Immature natural killer cell (primary cell): ENCODE data around the gene CALML6. TPM values are rescaled to one million over a fixed set of nuclear protein-coding genes. Genes with fewer than 3 reads are reported as not detected.

Source experiments
- DNase-seq, 3 donors: peaks; one replicate each; pipeline ENCODE4 v3.0.0; 2022; ENCODE audit warnings: mixed read lengths in 1 of 3
- H3K27ac Mint-ChIP-seq, 6 donors: one replicate each; pipeline ENCODE4 v1.8.0; 2020; ENCODE audit warnings: mixed read lengths in 6 of 6, mild to moderate bottlenecking in 5 of 6, inconsistent platforms in 4 of 6, moderate library complexity in 3 of 6
- H3K27me3 Mint-ChIP-seq, 3 donors: one replicate each; pipeline ENCODE4 v1.8.0; 2020 to 2021; ENCODE audit warnings: low read depth in 3 of 3, mild to moderate bottlenecking in 3 of 3, mixed read lengths in 3 of 3, moderate library complexity in 3 of 3, inconsistent platforms in 1 of 3
- H3K36me3 Mint-ChIP-seq, 3 donors: one replicate each; pipeline ENCODE4 v1.8.0; 2020; ENCODE audit warnings: mixed read lengths in 3 of 3, inconsistent platforms in 2 of 3, mild to moderate bottlenecking in 2 of 3
- H3K4me1 Mint-ChIP-seq, 2 donors: one replicate each; pipeline ENCODE4 v1.8.0; 2020; ENCODE audit warnings: inconsistent platforms in 2 of 2, mild to moderate bottlenecking in 2 of 2, mixed read lengths in 2 of 2, moderate library complexity in 1 of 2
- H3K4me3 Mint-ChIP-seq, 5 donors: one replicate each; pipeline ENCODE4 v1.8.0; 2020; ENCODE audit warnings: mild to moderate bottlenecking in 5 of 5, mixed read lengths in 5 of 5, inconsistent platforms in 3 of 5, moderate library complexity in 3 of 5
- H3K9me3 Mint-ChIP-seq, 6 donors: one replicate each; pipeline ENCODE4 v1.8.0; 2020; ENCODE audit warnings: mild to moderate bottlenecking in 6 of 6, mixed read lengths in 6 of 6, inconsistent platforms in 4 of 6, moderate library complexity in 3 of 6
- polyA plus RNA-seq, 3 donors: library from polyadenylated mRNA; unstranded; fragments of 300-500 nt; fragmentation: Illumina TruSeq; gene quantifications; one replicate each; pipeline ENCODE4 v1.2.3, GENCODE V29; 2021

Gene CALML6
- polyA plus RNA-seq, 3 donors from 2014 or later: not detected

DNA sequence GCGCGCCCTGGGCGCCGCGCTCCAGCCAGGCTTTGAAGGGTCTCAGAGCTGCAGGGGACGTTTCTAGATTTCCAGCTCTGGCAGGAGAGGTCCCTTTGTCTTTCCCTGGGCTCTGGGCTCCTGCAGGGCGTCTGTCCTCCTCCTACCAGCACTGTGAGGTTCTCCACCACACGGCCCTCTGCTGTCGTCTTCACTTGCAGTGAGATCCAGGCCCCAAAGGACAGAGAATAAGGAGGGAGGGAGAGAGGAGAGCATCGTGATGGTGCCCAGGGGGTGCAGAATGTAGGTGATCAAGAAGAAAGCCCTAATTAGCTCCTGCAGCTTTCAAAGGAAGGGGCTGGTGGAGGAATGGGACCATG lies 20.0 kb upstream of the CALML6 start:
- Mint-ChIP-seq H3K4me1 (peaks cover 21 to 30% of the 10 kb centered on the region in 2 donors), H3K27ac (no peak overlapping the region), H3K4me3 (peak overlapping the region in 1 of 5 donors; percentile 15), H3K36me3 (no peaks in the 10 kb centered on the region), H3K27me3 (peaks cover 9 to 13% (median 10%) of the 10 kb centered on the region in 3 donors), H3K9me3 (no peaks in the 10 kb centered on the region)
- no peak for DNase-seq

DNA sequence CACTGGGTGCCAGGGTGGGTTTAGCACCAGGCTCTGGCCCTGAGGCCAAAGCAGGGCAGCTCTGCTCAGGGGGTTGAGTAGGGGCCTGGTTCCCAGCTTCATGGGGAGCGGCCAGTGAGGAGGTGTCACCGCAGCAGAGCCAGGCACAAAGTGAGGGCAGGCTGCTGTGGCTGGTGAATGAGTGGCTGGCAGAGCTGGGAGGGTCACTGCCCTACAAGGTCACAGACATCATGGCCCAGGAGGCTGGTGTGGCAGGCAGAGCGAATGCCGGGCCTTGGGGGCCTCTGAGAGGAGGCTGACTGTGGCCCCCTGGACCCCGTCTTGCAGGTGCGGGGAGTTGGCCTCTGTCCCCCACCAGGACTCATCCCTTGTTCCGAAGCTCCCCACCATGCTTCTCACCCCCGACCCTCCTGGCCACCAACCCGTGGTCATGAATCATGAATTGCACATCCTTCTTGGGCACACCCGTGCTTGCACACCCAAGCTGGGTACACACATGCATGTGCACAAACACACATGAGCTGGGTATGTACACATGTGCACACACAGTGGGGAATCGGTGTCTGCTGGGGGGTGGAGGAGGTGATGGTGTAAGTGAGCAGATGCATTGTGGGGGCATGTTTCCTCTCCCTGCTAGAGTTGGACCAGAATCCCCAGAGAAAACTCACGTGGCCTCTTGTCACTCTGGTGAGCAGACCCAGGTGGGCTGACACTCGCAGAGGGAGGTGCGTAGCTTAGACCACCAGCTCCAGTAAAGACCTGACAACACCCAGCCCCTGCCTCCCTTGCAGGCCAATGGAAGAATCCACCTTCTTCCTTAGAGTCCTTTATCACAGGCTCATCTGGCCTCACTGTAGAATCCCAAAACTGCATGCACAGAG lies 19.4 kb upstream of the CALML6 start:
- no peaks in the 10 kb centered on the region for H3K36me3 Mint-ChIP-seq
- no peaks in the 10 kb centered on the region for H3K9me3 Mint-ChIP-seq
- no peak overlapping the region for H3K27ac Mint-ChIP-seq
- peaks cover 9 to 12% (median 9%) of the 10 kb centered on the region in 3 donors for H3K27me3 Mint-ChIP-seq
- DNase-seq: no peak
- peaks cover 21 to 30% of the 10 kb centered on the region in 2 donors for H3K4me1 Mint-ChIP-seq
- H3K4me3 Mint-ChIP-seq: peak overlapping the region in 2 of 5 donors; percentile 21 to 46

DNA sequence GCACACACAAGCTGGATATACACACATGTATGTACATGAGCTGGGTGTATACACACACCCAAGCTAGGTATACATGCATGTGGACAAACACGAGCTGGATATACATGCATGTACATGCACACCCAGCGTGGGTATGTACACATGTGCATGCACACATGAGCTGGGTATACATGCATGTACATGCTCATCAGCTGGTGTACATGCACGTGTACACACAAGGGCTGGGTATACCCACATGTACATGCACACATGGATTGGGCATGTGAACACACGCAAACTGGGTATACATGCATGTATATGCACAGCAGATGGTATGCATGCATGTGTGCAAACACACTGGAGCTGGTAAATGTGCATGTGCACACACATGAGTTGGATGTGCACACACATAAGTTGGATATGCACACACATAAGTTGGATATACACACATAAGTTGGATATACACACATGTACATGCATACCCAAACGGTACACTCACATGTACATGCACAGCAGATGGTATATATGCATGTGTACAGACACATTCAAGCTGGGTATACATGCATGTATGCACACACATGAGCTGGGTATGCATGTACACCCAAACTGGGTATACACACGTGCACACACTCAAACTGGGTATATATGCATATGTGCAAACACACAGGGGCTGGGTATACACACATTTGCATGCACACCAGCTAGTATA lies 16.7 kb upstream of the CALML6 start:
- Mint-ChIP-seq H3K9me3 (no peaks in the 10 kb centered on the region), H3K27ac (no peak overlapping the region), H3K4me1 (peaks cover 12 to 16% of the 10 kb centered on the region in 2 donors), H3K27me3 (peaks cover 2 to 11% (median 10%) of the 10 kb centered on the region in 3 donors), H3K36me3 (no peaks in the 10 kb centered on the region), H3K4me3 (no peak overlapping the region)
- DNase-seq: no peak

DNA sequence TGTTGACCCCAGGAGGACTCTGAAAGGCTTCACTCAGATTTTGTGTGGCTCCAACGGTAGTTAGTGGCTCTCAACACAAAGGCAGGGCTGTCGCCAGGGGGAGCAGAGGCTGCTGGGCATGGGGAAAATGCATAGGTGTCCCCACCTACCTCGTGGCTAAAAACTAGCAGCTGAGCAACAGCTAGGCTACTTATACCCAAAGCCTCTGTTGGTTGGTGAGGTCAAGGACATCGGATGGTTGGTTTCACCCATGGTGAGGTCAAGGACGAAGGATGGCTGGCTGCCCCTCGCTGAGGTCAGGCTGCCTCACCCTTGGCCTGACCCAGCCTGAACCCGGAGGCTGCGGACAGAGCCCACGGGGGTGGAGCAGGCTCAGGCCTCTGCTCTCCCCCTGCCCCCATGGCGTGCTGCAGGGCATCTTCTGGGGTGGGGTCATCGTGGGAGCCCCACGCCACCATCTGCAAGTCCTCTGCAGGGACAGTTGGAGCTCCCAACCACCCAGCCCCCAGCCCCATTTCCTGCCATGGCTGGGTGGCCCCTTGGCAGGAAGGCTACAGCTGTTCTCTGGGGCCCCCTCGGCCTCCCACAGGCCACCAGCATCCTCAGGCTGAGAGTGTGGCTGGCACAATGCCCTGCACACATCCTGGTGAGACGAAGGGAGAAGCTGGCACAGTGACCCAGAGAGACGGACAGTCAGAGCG lies 15.6 kb upstream of the CALML6 start:
- Mint-ChIP-seq H3K27ac (no peak overlapping the region), H3K9me3 (no peaks in the 10 kb centered on the region), H3K4me1 (peaks cover 12 to 13% of the 10 kb centered on the region in 2 donors), H3K36me3 (no peaks in the 10 kb centered on the region), H3K4me3 (no peak overlapping the region), H3K27me3 (peaks cover 5 to 11% (median 10%) of the 10 kb centered on the region in 3 donors)
- DNase-seq: no peak

DNA sequence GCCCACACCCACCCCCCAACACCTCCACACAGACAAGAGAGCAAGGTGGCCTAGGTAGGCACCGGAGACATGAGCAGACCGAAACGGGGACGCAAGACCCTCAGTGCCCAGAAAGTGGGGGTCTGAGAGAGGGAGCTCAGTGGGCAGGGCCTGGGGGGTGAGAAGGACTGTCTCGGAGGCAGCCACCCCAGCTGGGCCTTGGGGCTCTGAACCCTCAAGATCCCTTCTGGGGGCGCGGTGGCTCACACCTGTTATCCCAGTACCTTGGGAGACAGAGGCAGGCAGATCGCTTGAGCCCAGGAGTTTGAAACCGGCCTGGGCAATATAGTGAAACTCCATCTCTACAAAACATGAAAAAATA lies 15.1 kb upstream of the CALML6 start:
- Mint-ChIP-seq H3K4me3 (no peak overlapping the region), H3K9me3 (no peaks in the 10 kb centered on the region), H3K27ac (no peak overlapping the region), H3K4me1 (peaks cover 6 to 8% of the 10 kb centered on the region in 2 donors), H3K27me3 (peaks cover 5 to 11% (median 7%) of the 10 kb centered on the region in 3 donors), H3K36me3 (no peaks in the 10 kb centered on the region)
- DNase-seq: no peak

DNA sequence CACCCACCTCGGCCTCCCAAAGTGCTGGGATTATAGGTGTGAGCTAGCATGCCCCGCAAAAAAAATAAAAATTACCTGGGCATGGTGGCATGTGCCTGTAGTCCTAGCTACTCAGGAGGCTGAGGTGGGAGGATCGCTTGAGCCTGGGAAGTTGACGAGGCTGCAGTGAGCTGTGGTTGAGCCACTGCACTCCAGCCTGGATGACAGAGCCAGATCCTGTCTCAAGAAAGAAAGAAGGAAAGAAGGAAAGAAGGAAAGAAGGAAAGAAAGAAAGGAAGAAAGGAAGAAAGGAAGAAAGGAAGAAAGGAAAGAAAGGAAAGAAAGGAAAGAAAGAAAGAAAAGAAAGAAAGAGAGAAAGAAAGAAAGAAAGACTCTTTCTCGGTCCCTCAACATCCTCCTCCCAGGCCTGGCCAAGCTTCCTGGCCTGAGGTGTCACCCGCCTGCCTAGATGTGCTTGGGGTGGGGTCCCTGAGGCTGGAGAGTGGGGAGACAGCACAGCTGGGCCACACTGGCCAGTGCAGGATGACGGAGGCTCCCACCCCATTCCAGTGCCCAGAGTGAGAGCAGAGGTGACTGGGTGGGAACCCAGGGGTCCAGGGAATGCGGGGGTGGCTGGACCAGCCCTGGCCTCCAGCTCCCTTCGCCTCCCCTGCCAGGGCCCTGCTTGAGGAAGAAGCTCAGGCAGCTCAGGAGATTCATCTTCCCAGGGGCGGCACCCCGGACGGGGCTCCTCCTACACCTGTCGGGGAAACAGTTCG lies 14.0 kb upstream of the CALML6 start:
- no peaks in the 10 kb centered on the region for H3K36me3 Mint-ChIP-seq
- DNase-seq: no peak
- H3K9me3 Mint-ChIP-seq: no peaks in the 10 kb centered on the region
- H3K27ac Mint-ChIP-seq: no peak overlapping the region
- H3K4me3 Mint-ChIP-seq: no peak overlapping the region
- H3K4me1 Mint-ChIP-seq: peaks cover 3% of the 10 kb centered on the region in 2 donors
- peaks cover 3 to 5% (median 4%) of the 10 kb centered on the region in 3 donors for H3K27me3 Mint-ChIP-seq

DNA sequence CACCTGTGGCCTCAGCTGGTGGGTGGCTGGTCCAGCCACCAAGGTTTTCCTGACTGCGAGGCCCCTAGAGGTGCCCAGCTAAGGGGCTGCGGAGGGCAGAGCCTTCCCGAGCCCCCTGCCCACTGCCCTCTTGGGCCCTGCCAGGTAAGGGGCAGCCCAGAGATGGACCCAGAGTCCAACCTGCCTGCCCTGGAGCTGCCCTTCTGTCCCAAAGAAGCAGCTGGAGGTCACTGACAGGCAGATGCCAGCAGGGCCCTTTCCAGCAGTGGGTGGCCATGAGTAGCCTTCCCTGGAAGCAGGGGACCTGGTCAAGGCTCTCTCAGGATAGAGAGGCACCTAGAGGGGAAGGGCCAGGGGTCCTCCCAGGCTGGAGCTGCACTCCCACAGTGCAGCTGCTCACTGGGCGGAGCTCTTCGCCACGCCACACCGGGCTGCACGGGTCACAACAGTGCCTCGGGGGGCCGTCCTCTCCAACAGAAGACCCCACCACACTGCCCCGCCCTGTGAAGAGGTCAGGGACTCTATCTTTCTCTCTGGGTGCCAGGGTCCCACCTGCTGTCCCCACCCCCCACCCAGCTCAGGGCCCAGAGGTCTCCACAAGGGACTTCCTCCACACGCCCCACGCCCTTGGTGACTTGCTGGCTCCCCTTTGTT lies 13.3 kb upstream of the CALML6 start:
- no peak for DNase-seq
- no peak overlapping the region for H3K27ac Mint-ChIP-seq
- no peaks in the 10 kb centered on the region for H3K9me3 Mint-ChIP-seq
- peaks cover 6 to 7% of the 10 kb centered on the region in 2 donors for H3K4me1 Mint-ChIP-seq
- H3K27me3 Mint-ChIP-seq: peaks cover 3 to 5% (median 3%) of the 10 kb centered on the region in 3 donors
- H3K4me3 Mint-ChIP-seq: no peak overlapping the region
- H3K36me3 Mint-ChIP-seq: no peaks in the 10 kb centered on the region

DNA sequence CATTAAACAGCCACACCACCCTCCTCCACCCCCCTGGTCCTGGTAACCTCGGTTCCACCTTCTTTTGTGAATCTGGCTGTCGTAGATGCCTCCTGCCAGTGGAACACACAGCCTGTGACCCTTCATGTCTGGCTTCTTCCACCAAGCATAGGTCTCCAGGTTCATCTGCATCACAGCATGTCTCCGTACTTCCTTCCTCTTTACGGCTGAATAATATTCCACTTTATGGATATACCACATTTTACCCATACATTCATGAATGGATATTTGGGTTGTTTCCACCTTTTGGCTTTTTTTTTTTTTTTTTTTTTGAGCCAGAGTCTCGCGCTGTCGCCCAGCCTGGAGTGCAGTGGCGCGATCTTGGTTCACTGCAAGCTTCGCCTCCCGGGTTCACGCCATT lies 11.8 kb upstream of the CALML6 start:
- H3K4me3 Mint-ChIP-seq: no peak overlapping the region
- DNase-seq: no peak
- H3K4me1 Mint-ChIP-seq: peaks cover 7 to 10% of the 10 kb centered on the region in 2 donors
- no peaks in the 10 kb centered on the region for H3K36me3 Mint-ChIP-seq
- H3K9me3 Mint-ChIP-seq: no peaks in the 10 kb centered on the region
- peaks cover 3 to 5% (median 3%) of the 10 kb centered on the region in 3 donors for H3K27me3 Mint-ChIP-seq
- H3K27ac Mint-ChIP-seq: no peak overlapping the region

DNA sequence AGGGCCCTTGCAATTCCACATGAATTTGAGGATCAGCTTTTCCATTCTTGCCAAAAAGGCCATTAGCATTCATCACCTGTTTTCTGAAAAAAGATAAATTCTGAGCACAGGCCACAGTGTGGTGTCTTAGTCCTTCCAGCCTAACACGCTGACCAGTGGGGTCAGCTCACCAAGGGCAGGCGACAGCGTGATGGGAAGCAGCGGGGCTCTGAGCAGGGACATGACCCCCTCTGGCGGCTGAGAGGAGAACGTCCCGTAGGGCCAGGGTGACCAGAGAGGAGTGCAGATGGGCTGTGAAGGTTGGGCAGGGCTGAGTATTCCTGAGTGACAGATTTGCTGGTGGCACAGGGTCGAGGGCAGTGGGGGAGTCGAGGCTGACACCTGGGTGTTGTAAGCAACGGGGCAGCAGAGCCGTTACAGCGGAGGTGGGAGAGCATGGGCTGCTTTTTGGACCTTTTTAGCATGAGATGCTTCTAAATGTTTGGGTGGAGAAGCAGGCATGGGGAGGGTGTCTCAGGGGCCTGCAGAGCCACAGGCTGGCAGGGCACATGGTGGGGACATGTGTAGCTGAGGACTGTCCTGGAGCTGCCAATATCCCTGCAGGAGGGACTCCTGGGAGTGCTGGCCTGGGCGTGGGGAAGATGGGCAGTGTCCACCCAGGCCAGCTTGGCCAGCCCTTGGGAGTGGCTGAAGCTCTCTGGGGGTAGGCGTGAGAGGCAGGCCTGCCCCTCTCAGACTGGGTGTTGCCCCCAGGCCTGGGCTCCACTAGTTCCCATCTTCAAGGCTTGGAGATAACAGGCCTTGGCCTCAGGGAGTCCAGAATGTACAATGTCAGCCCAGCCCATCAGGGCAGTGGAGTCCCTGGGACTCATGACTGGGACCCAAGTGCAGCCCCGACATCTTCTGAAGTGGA lies 8.6 kb upstream of the CALML6 start:
- Mint-ChIP-seq H3K4me1 (peaks cover 17 to 18% of the 10 kb centered on the region in 2 donors), H3K4me3 (peak overlapping the region; percentile 43 to 67 (median 65)), H3K27me3 (peaks cover 3 to 11% (median 5%) of the 10 kb centered on the region in 3 donors), H3K27ac (peak overlapping the region in 5 of 6 donors; percentile 56 to 78 (median 72)), H3K36me3 (no peaks in the 10 kb centered on the region), H3K9me3 (no peaks in the 10 kb centered on the region)
- peak; percentile 63 to 69 (median 67) for DNase-seq

DNA sequence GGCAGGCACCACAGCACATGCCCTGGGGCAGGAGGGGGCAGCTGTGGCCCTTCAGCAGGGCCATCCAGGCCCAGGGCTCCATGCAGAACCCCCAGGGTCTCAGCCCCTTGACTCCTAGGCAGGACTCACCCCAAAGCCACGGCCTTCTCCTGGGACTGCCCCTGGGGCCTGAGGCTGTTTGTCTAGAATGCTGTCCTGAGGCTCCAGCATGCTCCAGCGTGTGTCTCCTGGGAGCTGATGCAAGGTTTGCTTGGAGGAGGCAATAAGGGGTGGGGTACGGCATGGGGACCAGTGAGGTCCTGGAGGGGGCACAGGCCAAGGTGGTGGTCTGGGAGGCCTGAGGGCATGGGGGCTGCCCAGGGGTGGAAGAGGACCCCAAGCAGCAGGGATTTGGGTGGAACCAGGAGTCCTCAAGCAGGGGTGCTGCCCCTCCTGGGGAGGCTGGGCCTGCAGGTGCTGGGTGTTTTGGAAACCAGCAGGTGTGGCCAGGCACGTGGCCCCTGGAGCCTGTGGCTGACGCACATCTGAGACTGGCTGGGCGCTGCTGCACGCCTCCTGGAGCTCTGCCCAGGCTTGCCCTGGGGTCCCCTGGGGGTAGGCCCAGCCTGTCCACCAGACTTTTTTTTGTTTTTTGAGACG lies 7.8 kb upstream of the CALML6 start:
- Mint-ChIP-seq H3K9me3 (no peaks in the 10 kb centered on the region), H3K27me3 (peaks cover 3 to 11% (median 5%) of the 10 kb centered on the region in 3 donors), H3K4me3 (no peak overlapping the region), H3K27ac (no peak overlapping the region), H3K4me1 (peaks cover 17 to 18% of the 10 kb centered on the region in 2 donors), H3K36me3 (no peaks in the 10 kb centered on the region)
- DNase-seq: no peak

DNA sequence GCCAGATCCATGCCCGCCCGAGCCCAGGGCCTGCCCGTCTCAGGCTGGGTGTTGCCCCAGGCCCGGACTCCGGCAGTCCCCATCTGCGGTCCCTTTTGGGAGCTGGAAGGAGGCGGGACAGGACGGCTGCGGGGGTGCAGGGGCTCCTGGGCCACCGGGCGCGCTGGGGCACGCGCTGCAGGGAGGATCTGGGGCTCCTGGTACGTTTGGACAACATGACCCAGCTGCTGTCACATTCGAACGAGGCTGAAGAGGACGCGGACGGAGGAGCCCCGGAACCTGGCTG lies 6.6 kb upstream of the CALML6 start:
- Mint-ChIP-seq H3K9me3 (no peaks in the 10 kb centered on the region), H3K4me1 (peaks cover 17 to 18% of the 10 kb centered on the region in 2 donors), H3K27me3 (peaks cover 0 to 11% (median 2%) of the 10 kb centered on the region in 3 donors), H3K27ac (peak overlapping the region in 1 of 6 donors; percentile 64), H3K36me3 (no peaks in the 10 kb centered on the region), H3K4me3 (peak overlapping the region in 4 of 5 donors; percentile 59 to 73 (median 66))
- DNase-seq: no peak

DNA sequence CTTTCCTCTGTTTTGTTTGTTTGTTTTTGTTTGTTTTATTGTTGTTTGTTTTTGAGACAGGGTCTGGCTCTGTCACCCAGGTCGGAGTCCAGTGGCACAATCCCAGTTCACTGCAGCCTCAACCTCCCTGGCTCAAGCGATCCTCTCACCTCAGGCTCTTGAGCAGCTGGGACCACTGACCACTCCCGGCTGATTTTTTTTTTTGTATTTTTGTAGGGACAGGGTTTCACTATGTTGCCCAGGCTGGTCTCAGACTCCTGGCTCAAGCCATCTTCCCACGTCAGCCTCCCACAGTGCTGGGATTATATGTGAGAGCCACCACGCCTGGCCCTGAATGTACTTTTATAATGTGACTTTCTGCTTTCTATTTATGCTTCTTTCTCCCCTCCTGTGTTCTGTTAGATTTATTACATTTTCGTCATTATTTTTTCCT lies 5.0 kb upstream of the CALML6 start:
- no peak for DNase-seq
- H3K4me1 Mint-ChIP-seq: peaks cover 17 to 18% of the 10 kb centered on the region in 2 donors
- peak overlapping the region; percentile 75 to 90 (median 89) for H3K4me3 Mint-ChIP-seq
- H3K27ac Mint-ChIP-seq: peak overlapping the region; percentile 82 to 98 (median 92)
- H3K36me3 Mint-ChIP-seq: no peaks in the 10 kb centered on the region
- peaks cover 0 to 9% (median 4%) of the 10 kb centered on the region in 3 donors for H3K27me3 Mint-ChIP-seq
- H3K9me3 Mint-ChIP-seq: no peaks in the 10 kb centered on the region
